ENCODE measurements around the gene AIFM3. TPM values are rescaled to one million over a fixed set of nuclear protein-coding genes. Genes with fewer than 3 reads are reported as not detected.

Gene AIFM3
- total and polyA plus RNA-seq, 2 of the 13 experiments (the other 11 are each of a cell fraction or from before 2014, with no cell fraction given) = 9.0 to 15.3 TPM

DNA sequence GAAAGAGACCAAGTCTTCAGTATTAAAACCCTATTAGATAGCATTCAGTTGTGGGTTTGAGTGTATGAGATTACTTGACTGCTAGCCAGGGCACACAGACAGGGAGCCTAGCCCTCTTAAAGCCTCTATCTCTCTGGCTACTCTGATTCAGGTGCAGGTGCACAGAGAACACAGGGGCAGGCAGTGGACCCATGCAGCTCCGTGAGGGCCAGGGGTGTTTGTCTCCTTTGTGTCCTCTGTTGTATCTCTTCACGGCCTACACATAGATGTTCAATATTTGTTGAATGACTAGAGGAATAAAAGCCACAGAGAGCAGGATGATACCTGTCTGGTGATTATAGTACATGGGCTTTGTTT lies 21.5 kb upstream of the AIFM3 start (continued):
- TF ChIP-seq, protein P1, sequence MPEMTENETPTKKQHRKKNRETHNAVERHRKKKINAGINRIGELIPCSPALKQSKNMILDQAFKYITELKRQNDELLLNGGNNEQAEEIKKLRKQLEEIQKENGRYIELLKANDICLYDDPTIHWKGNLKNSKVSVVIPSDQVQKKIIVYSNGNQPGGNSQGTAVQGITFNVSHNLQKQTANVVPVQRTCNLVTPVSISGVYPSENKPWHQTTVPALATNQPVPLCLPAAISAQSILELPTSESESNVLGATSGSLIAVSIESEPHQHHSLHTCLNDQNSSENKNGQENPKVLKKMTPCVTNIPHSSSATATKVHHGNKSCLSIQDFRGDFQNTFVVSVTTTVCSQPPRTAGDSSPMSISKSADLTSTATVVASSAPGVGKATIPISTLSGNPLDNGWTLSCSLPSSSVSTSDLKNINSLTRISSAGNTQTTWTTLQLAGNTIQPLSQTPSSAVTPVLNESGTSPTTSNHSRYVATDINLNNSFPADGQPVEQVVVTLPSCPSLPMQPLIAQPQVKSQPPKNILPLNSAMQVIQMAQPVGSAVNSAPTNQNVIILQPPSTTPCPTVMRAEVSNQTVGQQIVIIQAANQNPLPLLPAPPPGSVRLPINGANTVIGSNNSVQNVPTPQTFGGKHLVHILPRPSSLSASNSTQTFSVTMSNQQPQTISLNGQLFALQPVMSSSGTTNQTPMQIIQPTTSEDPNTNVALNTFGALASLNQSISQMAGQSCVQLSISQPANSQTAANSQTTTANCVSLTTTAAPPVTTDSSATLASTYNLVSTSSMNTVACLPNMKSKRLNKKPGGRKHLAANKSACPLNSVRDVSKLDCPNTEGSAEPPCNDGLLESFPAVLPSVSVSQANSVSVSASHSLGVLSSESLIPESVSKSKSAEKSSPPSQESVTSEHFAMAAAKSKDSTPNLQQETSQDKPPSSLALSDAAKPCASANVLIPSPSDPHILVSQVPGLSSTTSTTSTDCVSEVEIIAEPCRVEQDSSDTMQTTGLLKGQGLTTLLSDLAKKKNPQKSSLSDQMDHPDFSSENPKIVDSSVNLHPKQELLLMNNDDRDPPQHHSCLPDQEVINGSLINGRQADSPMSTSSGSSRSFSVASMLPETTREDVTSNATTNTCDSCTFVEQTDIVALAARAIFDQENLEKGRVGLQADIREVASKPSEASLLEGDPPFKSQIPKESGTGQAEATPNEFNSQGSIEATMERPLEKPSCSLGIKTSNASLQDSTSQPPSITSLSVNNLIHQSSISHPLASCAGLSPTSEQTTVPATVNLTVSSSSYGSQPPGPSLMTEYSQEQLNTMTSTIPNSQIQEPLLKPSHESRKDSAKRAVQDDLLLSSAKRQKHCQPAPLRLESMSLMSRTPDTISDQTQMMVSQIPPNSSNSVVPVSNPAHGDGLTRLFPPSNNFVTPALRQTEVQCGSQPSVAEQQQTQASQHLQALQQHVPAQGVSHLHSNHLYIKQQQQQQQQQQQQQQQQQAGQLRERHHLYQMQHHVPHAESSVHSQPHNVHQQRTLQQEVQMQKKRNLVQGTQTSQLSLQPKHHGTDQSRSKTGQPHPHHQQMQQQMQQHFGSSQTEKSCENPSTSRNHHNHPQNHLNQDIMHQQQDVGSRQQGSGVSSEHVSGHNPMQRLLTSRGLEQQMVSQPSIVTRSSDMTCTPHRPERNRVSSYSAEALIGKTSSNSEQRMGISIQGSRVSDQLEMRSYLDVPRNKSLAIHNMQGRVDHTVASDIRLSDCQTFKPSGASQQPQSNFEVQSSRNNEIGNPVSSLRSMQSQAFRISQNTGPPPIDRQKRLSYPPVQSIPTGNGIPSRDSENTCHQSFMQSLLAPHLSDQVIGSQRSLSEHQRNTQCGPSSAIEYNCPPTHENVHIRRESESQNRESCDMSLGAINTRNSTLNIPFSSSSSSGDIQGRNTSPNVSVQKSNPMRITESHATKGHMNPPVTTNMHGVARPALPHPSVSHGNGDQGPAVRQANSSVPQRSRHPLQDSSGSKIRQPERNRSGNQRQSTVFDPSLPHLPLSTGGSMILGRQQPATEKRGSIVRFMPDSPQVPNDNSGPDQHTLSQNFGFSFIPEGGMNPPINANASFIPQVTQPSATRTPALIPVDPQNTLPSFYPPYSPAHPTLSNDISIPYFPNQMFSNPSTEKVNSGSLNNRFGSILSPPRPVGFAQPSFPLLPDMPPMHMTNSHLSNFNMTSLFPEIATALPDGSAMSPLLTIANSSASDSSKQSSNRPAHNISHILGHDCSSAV (CRISPR knock-in tag; IDR thresholded peaks at IDR 0.05; ENCODE audit: borderline replicate concordance) = no peak
- TF ChIP-seq CBFB (CRISPR knock-in tag; IDR thresholded peaks at IDR 0.05) = no peak
- TF ChIP-seq ZBTB42 (CRISPR knock-in tag; IDR thresholded peaks at IDR 0.05) = no peak
- no peak for TF ChIP-seq ZNF605 (CRISPR knock-in tag; IDR thresholded peaks at IDR 0.05)
- TF ChIP-seq HHEX (CRISPR knock-in tag; IDR thresholded peaks at IDR 0.05) = no peak
- TF ChIP-seq PTBP1 (IDR thresholded peaks at IDR 0.05; ENCODE audit: low read depth, low read length, poor library complexity, severe bottlenecking) = no peak
- TF ChIP-seq ZFP36L2 (CRISPR knock-in tag; IDR thresholded peaks at IDR 0.05) = no peak
- TF ChIP-seq LCORL (IDR thresholded peaks at IDR 0.05) = no peak
- TF ChIP-seq LCORL (CRISPR knock-in tag; IDR thresholded peaks at IDR 0.05) = no peak
- no peak for TF ChIP-seq GTF3A (CRISPR knock-in tag; conservative IDR thresholded peaks at IDR 0.05)
- TF ChIP-seq, protein P2, sequence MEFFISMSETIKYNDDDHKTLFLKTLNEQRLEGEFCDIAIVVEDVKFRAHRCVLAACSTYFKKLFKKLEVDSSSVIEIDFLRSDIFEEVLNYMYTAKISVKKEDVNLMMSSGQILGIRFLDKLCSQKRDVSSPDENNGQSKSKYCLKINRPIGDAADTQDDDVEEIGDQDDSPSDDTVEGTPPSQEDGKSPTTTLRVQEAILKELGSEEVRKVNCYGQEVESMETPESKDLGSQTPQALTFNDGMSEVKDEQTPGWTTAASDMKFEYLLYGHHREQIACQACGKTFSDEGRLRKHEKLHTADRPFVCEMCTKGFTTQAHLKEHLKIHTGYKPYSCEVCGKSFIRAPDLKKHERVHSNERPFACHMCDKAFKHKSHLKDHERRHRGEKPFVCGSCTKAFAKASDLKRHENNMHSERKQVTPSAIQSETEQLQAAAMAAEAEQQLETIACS (CRISPR knock-in tag; IDR thresholded peaks at IDR 0.05) = no peak
- TF ChIP-seq, protein P3, sequence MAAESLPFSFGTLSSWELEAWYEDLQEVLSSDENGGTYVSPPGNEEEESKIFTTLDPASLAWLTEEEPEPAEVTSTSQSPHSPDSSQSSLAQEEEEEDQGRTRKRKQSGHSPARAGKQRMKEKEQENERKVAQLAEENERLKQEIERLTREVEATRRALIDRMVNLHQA (CRISPR knock-in tag; IDR thresholded peaks at IDR 0.05) = no peak
- no peak for TF ChIP-seq PHF21A (CRISPR knock-in tag; IDR thresholded peaks at IDR 0.05)
- TF ChIP-seq NFATC3 (CRISPR knock-in tag; IDR thresholded peaks at IDR 0.05) = no peak
